Measurements from ENCODE around the gene ZNF148. TPM values are rescaled to one million over a fixed set of nuclear protein-coding genes. Genes with fewer than 3 reads are reported as not detected.

ZNF148 gene
- total and polyA plus RNA-seq, 2 of the 4 experiments (the other 2 are of a cell fraction): 9.4 to 65.2 TPM

- no peak for DNase-seq
- ChIA-PET POLR2A (ENCODE audit: unreplicated experiment) (no interaction called here), CTCF (no interaction called here)
- intact Hi-C loops (cut with micrococcal nuclease): no loop called here
- no peak overlapping the region for H2BK120ac ChIP-seq (ENCODE audit: low read depth, low read length)
- no peak overlapping the region for H4K91ac ChIP-seq (ENCODE audit: insufficient read depth, low read depth, low read length)
- no peak overlapping the region for H2AFZ ChIP-seq (replicated peaks; ENCODE audit: low read length, poor library complexity)
- in situ Hi-C loops (cut with MboI; ENCODE audit: low sequenced_read_pairs): no loop called here
- H3K9ac ChIP-seq (ENCODE audit: low read depth, low read length): no peak overlapping the region
- H2AK9ac ChIP-seq (replicated peaks; ENCODE audit: low read depth, low read length, poor library complexity): no peak overlapping the region
- 0 out of 2 replicates have a peak overlapping the region, but pooled peaks have one; percentile 19 for H3K14ac ChIP-seq (replicated peaks; ENCODE audit: low read depth, low read length)
- dilution Hi-C loops (cut with HindIII; ENCODE audit: low sequenced_read_pairs, unreplicated experiment): no loop called here
- no peak overlapping the region for H3K18ac ChIP-seq (ENCODE audit: low read depth, low read length)
- no TSS peak for BruUV-seq (replicated peaks)
- no peak overlapping the region for H3K4me3 ChIP-seq (ENCODE audit: insufficient read depth, low read depth, low read length)
- no peak overlapping the region for H2BK15ac ChIP-seq (ENCODE audit: low read depth, low read length)
- H4K8ac ChIP-seq (ENCODE audit: low read depth in 2 of 2, low read length in 2 of 2): no peak overlapping the region
- H3K4me2 ChIP-seq (ENCODE audit: low read depth, low read length): no peak overlapping the region
- no peak overlapping the region for H2AK5ac ChIP-seq (ENCODE audit: low read depth, low read length)
- H3K9me1 ChIP-seq (ENCODE audit: insufficient read depth, low read length): no peaks in the 10 kb centered on the region
- no peak overlapping the region for H3K23ac ChIP-seq (ENCODE audit: low read depth, low read length)
- no peak overlapping the region for H3K27ac ChIP-seq (ENCODE audit: insufficient read depth, low read length)
- no peak overlapping the region for H3K56ac ChIP-seq (ENCODE audit: extremely low read depth, insufficient read depth, low read length)
- H3K36me3 ChIP-seq (ENCODE audit: control insufficient read depth, insufficient read depth, low read length): no peaks in the 10 kb centered on the region
- H4K5ac ChIP-seq (ENCODE audit: low read depth, low read length): no peak overlapping the region
- H3K4ac ChIP-seq (ENCODE audit: low read depth, low read length): no peak overlapping the region
- H4K20me1 ChIP-seq (ENCODE audit: insufficient read depth, low read length): peaks cover 68% of the 10 kb centered on the region
- TF ChIP-seq RFX5 (IDR thresholded peaks at IDR 0.05; ENCODE audit: low read depth, low read length) (no peak), MAFK (IDR thresholded peaks at IDR 0.05; ENCODE audit: low read depth, low read length) (no peak), POLR2A (IDR thresholded peaks at IDR 0.05; ENCODE audit: low read depth, low read length) (no peak), RCOR1 (IDR thresholded peaks at IDR 0.05; ENCODE audit: insufficient replicate concordance, low read length) (no peak), CEBPB (IDR thresholded peaks at IDR 0.05; ENCODE audit: low read depth, low read length) (no peak), CHD1 (IDR thresholded peaks at IDR 0.05; ENCODE audit: low read depth, low read length) (no peak)
- H2BK20ac ChIP-seq (ENCODE audit: low read depth, low read length): no peak overlapping the region
- peaks cover 17 to 64% of the 10 kb centered on the region in 2 experiments; a peak in 3 of 4 replicates for H3K79me1 ChIP-seq (ENCODE audit: low read depth in 1 of 2, low read length in 2 of 2)
- H3K27me3 ChIP-seq (ENCODE audit: control insufficient read depth, insufficient read depth, low read length): no peaks in the 10 kb centered on the region
- peaks cover 4% of the 10 kb centered on the region; the same call in 1 of the 2 replicates for H3K4me1 ChIP-seq (ENCODE audit: control insufficient read depth, insufficient read depth, low read length)
- no peak for ATAC-seq (ENCODE audit: low read depth)
- no peaks in the 10 kb centered on the region for H3K9me3 ChIP-seq (ENCODE audit: control insufficient read depth, insufficient read depth, low read length)
- H2BK5ac ChIP-seq (ENCODE audit: low read depth, low read length, poor library complexity, severe bottlenecking): no peak overlapping the region
- WGBS, 2 experiments (ENCODE audit: extremely low coverage in 2 of 2, insufficient read length in 1 of 2): no CpG with 5 or more reads among the region's 5 CpGs
Observed at GRCh38 chr3:125350597-125350996, 24.5 kb downstream of the ZNF148 start.

Data from IMR-90 (cell line).